Kidney (tissue), 14 donors: ENCODE measurements around the gene ACBD5. TPM values are rescaled to one million over a fixed set of nuclear protein-coding genes. Genes with fewer than 3 reads are reported as not detected.

Experiments used
- DNase-seq, 5 donors: peaks; one replicate each; pipeline ENCODE4 v3.0.0-alpha.2; 2013 to 2020
- FAIRE-seq: peaks from 2 replicates; lab custom pipeline; 2012; peaks lifted over from hg19 to GRCh38; lab: Jason Lieb, UNC
- H3K27ac ChIP-seq, 2 donors: one replicate each; pipeline ENCODE4 v1.7.0; 2013; ENCODE audit warnings: low read depth in 2 of 2, low read length in 2 of 2, inconsistent platforms in 1 of 2
- H3K27me3 ChIP-seq: one replicate; pipeline ENCODE4 v1.7.1; 2013; ENCODE audit warnings: low read length, inconsistent platforms; ENCODE audit not compliant: control insufficient read depth, insufficient read depth
- H3K36me3 ChIP-seq, 3 donors: one replicate each; pipeline versions ENCODE4 v1.7.0 to v1.7.1; 2013; ENCODE audit warnings: low read length in 3 of 3, control low read depth in 1 of 3, inconsistent platforms in 1 of 3; ENCODE audit not compliant: insufficient read depth in 3 of 3, control insufficient read depth in 2 of 3
- H3K4me1 ChIP-seq, 3 donors: one replicate each; pipeline versions ENCODE4 v1.7.0 to v1.7.1; 2013; ENCODE audit warnings: low read length in 3 of 3, inconsistent platforms in 1 of 3, low read depth in 1 of 3; ENCODE audit not compliant: control insufficient read depth in 2 of 3, insufficient read depth in 2 of 3
- H3K4me3 ChIP-seq, 3 donors: one replicate each; pipeline versions ENCODE4 v1.7.0 to v1.8.1; 2013; ENCODE audit warnings: low read length in 3 of 3, control low read depth in 1 of 3, inconsistent platforms in 1 of 3
- H3K9ac ChIP-seq, 3 donors: one replicate each; pipeline versions ENCODE4 v1.7.0 to v1.7.1; 2013; ENCODE audit warnings: low read length in 3 of 3, control low read depth in 1 of 3, inconsistent platforms in 1 of 3
- H3K9me3 ChIP-seq, 3 donors: one replicate each; pipeline versions ENCODE4 v1.7.0 to v1.7.1; 2013; ENCODE audit warnings: low read length in 3 of 3, control low read depth in 1 of 3, inconsistent platforms in 1 of 3; ENCODE audit not compliant: control insufficient read depth in 2 of 3, insufficient read depth in 1 of 3
- CTCF ChIP-seq: IDR thresholded peaks from 3 replicates; pipeline ENCODE4 v1.5.1; 2012; ENCODE audit warnings: mild to moderate bottlenecking, moderate library complexity, borderline replicate concordance; ENCODE audit not compliant: insufficient read depth; ENCODE audit errors: extremely low read depth
- intact Hi-C: fragments of 100-400 bp; cut with DNase I; formaldehyde crosslinking; loops from one replicate; pipeline ENCODE4 v1.11.1; 2022
- polyA plus RNA-seq: library from polyadenylated mRNA; stranded (reverse); fragments of 350-450 nt; fragmentation: Illumina TruSeq; extraction: RNeasy Lipid Tissue Mini Kit (QIAGEN cat#74804); gene quantifications from one replicate; pipeline ENCODE4 v1.2.3, GENCODE V29; 2014; ENCODE audit warnings: low read depth, low replicate concordance; ENCODE audit not compliant: insufficient read depth
- total RNA-seq: library from RNA; stranded (reverse); fragmentation: NEBNext Ultra II Directional; extraction: Animal tissue kit (Norgen Biotek cat#: 25700); gene quantifications from one replicate; pipeline ENCODE4 v1.2.1, GENCODE V29; 2021
- donor health status: control.
- donor health status: control.
- donor health status: control.
- donor health status: control.
- donor health status: control.
- donor health status: DM: yes; HTN: yes; CAD: no.
- donor health status: Normal renal cell carcinoma (clear cell type).

The ACBD5 gene
- total and polyA plus RNA-seq, 2 donors from 2014 or later = 22.5 to 32.6 TPM

- H3K27me3 ChIP-seq = no peaks in the 10 kb centered on the region
- FAIRE-seq = no peak
- TF ChIP-seq CTCF = no peak
Measured at GRCh38 chr10:27197980-27198620, 42.5 kb downstream of the ACBD5 start.

DNA sequence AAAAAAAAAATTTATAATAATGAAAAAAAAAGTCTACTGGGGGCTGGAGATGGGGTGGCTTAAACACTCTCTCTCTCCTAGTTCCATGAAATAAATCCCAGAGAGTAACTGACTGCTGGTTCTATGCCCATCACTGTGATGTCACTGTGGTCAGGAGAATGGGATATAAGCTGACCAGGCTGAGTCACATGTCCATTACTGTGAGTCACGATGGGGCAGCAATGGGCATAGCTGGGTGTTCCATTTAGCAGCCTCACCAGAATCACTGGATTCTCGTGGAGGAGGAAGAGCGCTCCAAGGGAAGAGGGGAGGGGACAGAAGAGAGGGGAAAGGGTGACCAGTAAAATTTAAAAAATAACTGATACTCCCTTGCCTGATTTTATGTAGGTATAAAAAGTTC lies 48.3 kb downstream of the ACBD5 start:
- DNase-seq = no peak
- Histone ChIP-seq H3K9me3 (no peaks in the 10 kb centered on the region), H3K36me3 (peaks cover 0 to 4% (median 0%) of the 10 kb centered on the region in 3 donors), H3K4me3 (no peak overlapping the region), H3K9ac (no peak overlapping the region), H3K27ac (no peak overlapping the region), H3K27me3 (no peaks in the 10 kb centered on the region), H3K4me1 (no peaks in the 10 kb centered on the region)
- TF ChIP-seq CTCF = no peak
- FAIRE-seq = no peak
- intact Hi-C loops = no loop called here

More at GRCh38 chr10:27197980-27198620, 42.5 kb downstream of the ACBD5 start:
- Histone ChIP-seq H3K36me3 (peaks cover 3 to 8% (median 4%) of the 10 kb centered on the region in 3 donors), H3K27ac (no peak overlapping the region), H3K9ac (no peak overlapping the region), H3K4me3 (no peak overlapping the region), H3K9me3 (no peaks in the 10 kb centered on the region), H3K4me1 (no peaks in the 10 kb centered on the region)
- DNase-seq = no peak
- intact Hi-C loops = no loop called here

DNA sequence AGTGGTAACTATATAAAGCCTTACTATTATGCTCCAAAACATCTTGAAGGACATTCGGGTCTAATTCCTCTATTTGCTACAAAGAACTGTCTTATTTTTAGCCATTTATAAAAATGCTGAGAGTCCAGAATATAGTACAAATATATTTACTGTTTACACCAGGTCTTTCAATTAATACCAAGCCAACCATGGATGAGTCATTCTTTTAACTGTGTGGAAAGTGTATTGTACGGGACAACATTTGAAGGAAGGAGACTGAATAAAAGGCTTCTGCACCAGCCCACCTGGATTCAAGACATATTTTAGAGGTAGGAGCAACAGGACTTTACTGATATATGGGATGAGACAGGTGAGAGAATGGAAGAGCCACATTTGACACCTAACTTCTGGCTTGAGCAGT lies 50.1 kb downstream of the ACBD5 start:
- intact Hi-C loops = no loop called here
- DNase-seq (no peak), FAIRE-seq (no peak)
- Histone ChIP-seq H3K9me3 (no peaks in the 10 kb centered on the region), H3K36me3 (no peaks in the 10 kb centered on the region), H3K4me3 (no peak overlapping the region), H3K9ac (no peak overlapping the region), H3K27ac (no peak overlapping the region), H3K27me3 (no peaks in the 10 kb centered on the region), H3K4me1 (no peaks in the 10 kb centered on the region)
- no peak for TF ChIP-seq CTCF
